Esophagus muscularis mucosa (tissue), 4 donors: ENCODE measurements around the gene RNF224. TPM values are rescaled to one million over a fixed set of nuclear protein-coding genes. Genes with fewer than 3 reads are reported as not detected.

Experiments
- DNase-seq: peaks from one replicate; pipeline ENCODE4 v3.0.0-alpha.2; 2017; ENCODE audit errors: extremely low spot score
- H3K27ac ChIP-seq, 4 donors: fragments of 200-600 bp; sonication (generic); replicated peaks in 1 of 4; 1 replicate in 3 of 4; 2 replicates in 1 of 4; pipeline ENCODE4 v1.5.1; 2016 to 2019; ENCODE audit warnings: mild to moderate bottlenecking in 1 of 4
- H3K27me3 ChIP-seq, 4 donors: fragments of 200-600 bp; sonication (generic); one replicate each; pipeline versions ENCODE4 v1.5.1 to v1.6.0; 2016 to 2019
- H3K36me3 ChIP-seq, 4 donors: fragments of 200-600 bp; sonication (generic); one replicate each; pipeline ENCODE4 v1.5.1; 2016 to 2019
- H3K4me1 ChIP-seq, 4 donors: fragments of 200-600 bp; sonication (generic); one replicate each; pipeline ENCODE4 v1.5.1; 2016 to 2019
- H3K4me3 ChIP-seq, 4 donors: fragments of 200-600 bp; sonication (generic); 1 replicate in 2 of 4; 2 replicates in 2 of 4; pipeline ENCODE4 v1.5.1; 2016 to 2019; ENCODE audit warnings: mild to moderate bottlenecking in 4 of 4, moderate library complexity in 1 of 4
- H3K9me3 ChIP-seq, 4 donors: fragments of 200-600 bp; sonication (generic); 1 replicate in 3 of 4; 2 replicates in 1 of 4; pipeline ENCODE4 v1.5.1; 2016 to 2019
- CTCF ChIP-seq, 3 experiments: fragments of 200-600 bp in 2 of 3; fragments of 450-650 bp in 1 of 3; sonication (generic) in 2 of 3; IDR thresholded peaks; one replicate each; pipeline ENCODE4 v1.5.1; 2017 to 2019; ENCODE audit warnings: antibody characterized with exemption in 3 of 3, mild to moderate bottlenecking in 2 of 3, moderate library complexity in 1 of 3
- EP300 ChIP-seq: sonication (generic); formaldehyde crosslinking; IDR thresholded peaks from one replicate; pipeline ENCODE4 v1.6.1; 2017; ENCODE audit warnings: antibody characterized with exemption
- POLR2A ChIP-seq: fragments of 450-650 bp; IDR thresholded peaks from one replicate; pipeline ENCODE4 v1.6.1; 2017; ENCODE audit warnings: antibody characterized with exemption, moderate library complexity, mild to moderate bottlenecking, low read depth
- POLR2AphosphoS5 ChIP-seq, 2 donors: sonication (generic); formaldehyde crosslinking; IDR thresholded peaks; one replicate each; pipeline ENCODE4 v1.6.1; 2017; ENCODE audit warnings: antibody characterized with exemption in 2 of 2
- WGBS: methylation state at CpG from one replicate; pipeline ENCODE4 v1.1.5; 2018; 5-methylcytosine and 5-hydroxymethylcytosine counted together
- intact Hi-C: fragments of 100-400 bp; cut with DNase I; formaldehyde crosslinking; loops from one replicate; pipeline ENCODE4 v1.15.1; 2023
- total RNA-seq, 4 donors: library from RNA; depleted of rRNA; stranded (reverse); fragments of >200 nt; gene quantifications; one replicate each; pipeline versions ENCODE4 v1.1.0 to v1.2.1, GENCODE V29; 2016

Gene RNF224
- total RNA-seq, 4 donors from 2014 or later: not detected

- no peak overlapping the region for H3K27ac ChIP-seq
Observed at GRCh38 chr9:137221506-137222111, 5.7 kb upstream of the RNF224 start.

DNA sequence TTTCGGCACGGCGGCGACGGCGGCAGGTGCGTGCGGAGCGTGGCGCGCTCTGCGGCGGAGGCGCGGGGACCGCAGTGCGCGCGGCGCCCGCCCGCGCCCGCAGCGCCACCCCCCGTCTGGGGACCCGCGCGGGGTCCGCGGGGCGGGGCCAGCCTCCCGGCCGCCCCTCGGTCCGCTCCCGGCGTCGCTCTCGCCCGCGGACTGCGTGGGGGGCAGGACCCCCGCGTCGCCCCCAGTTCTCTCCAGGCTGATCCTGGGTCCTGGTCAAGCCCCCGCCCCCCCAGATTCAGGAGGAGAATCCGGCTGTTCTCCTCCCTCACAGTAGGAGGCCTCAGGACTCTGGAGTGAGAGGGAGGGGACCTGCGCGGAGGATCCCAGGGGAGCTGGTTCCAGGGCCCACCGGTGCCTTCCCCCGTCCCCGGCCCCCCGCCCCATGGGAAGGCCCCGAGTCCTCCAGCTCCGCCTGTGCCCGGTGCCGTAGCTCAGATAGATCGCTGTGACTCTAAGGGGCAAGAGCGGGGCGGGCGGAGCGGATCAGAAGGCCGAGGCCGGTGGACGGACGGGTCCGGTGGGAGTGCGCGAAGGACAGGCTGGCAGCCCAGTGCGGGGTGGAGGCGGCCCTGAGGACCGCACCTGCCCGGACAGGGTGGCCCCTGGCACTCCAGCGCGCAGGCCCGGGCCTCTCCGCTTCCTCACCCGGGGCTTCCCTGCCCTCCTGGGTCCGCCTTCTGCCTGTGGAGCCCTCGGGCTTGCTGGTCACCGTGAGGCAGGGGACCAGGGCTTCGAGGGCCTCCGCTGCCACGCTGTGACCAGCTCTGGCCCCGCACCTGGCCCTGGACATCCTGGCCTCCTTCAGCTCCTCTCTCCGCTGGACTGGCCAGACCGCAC is 4.9 kb upstream of the RNF224 start, which contains the start of gene RNF208:
Gene RNF208, minus strand, starts transcription at position 51 of the 888 bp plus-strand sequence. CDS start 1,028 bp downstream, outside the sequence.
- Histone ChIP-seq H3K27me3 (peaks cover 0 to 10% (median 4%) of the 10 kb centered on the region in 4 donors), H3K4me1 (peaks cover 31 to 47% (median 36%) of the 10 kb centered on the region in 4 donors), H3K36me3 (no peaks in the 10 kb centered on the region), H3K9me3 (no peaks in the 10 kb centered on the region), H3K27ac (peak within 1 kb of the TSS; percentile 91 to 94 (median 92)), H3K4me3 (peak within 1 kb of the TSS; percentile 72 to 87 (median 80))
- WGBS: 4% methylated on average over 24 of the region's 88 CpGs
- no peak for TF ChIP-seq CTCF (IDR thresholded peaks at IDR 0.05)
- TF ChIP-seq POLR2A: no peak
- no peak for DNase-seq
- intact Hi-C loops: loop anchor here (5.0 kb wide), 1 partner anchor 35 kb away; the partner anchor contains the start of genes ANAPC2 and SSNA1

More at GRCh38 chr9:137221506-137222111, 5.7 kb upstream of the RNF224 start:
- peaks cover 0 to 2% (median under 1%) of the 10 kb centered on the region in 4 donors for H3K36me3 ChIP-seq
- H3K4me3 ChIP-seq: peak overlapping the region; percentile 50 to 87 (median 80)
- 0% methylated on average over 3 of the region's 61 CpGs for WGBS
- H3K27me3 ChIP-seq: peaks cover 0 to 2% (median 0%) of the 10 kb centered on the region in 4 donors
- H3K9me3 ChIP-seq: no peaks in the 10 kb centered on the region
- TF ChIP-seq POLR2AphosphoS5 (IDR thresholded peaks at IDR 0.05): no peak
- no peak for TF ChIP-seq EP300
- TF ChIP-seq POLR2A: no peak
- no peak for TF ChIP-seq CTCF (IDR thresholded peaks at IDR 0.05)
- DNase-seq: no peak
- intact Hi-C loops: loop anchor here (2.0 to 5.0 kb wide), 2 partner anchors 21 to 34 kb away; partner anchors contain the start of genes ANAPC2, SSNA1 and TPRN
- H3K4me1 ChIP-seq: peaks cover 30 to 51% (median 36%) of the 10 kb centered on the region in 4 donors

DNA sequence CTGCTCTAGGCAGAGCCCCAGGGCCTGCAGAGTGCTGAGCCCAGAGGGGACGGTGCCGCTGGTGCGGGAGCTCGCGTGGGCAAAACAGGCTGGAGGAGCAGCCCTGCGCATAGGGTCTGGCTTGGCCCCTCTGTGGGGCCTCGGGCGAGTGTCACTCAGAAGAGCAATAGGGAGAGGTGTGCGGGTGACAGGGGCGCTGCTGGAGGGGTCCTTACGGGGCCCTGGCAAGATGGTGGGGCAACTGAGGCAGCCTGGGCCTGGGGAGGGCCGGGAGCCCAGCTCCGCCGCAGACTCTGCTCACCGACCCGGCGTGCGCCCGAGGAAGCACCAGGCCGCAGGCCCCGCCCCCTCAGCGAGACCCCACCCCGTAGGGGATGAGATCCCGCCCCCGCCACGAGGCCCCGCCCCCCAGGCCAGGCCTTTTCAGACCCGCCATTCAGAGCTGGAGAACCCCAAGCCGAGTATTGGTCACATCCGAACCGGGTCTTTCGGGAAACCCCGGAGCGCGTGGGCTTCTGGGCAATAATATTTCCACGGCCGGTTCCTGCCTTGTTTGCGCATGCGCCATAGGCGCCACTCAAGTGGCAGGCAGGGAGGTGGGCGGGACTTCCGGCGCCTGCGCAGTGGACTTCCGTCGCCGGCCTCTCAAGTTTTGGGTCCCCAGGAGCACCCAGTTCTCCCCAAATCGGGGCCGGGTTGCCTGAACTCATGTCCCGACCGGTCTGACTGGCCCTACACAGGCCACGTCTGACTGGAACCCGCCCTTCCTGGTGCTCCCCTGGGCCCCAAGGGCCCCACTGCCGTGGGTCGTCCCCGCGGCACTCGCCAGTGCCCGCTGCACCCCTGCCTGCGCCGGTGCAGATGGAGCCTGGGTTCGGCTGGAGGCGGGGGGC is 4.0 kb upstream of the RNF224 start:
- DNase-seq: peak; percentile 100
- 2% methylated on average over 36 of the region's 63 CpGs for WGBS
- H3K27ac ChIP-seq: peak overlapping the region; percentile 91 to 94 (median 92)
- H3K27me3 ChIP-seq: peaks cover 0 to 19% (median 6%) of the 10 kb centered on the region in 4 donors
- TF ChIP-seq POLR2AphosphoS5 (IDR thresholded peaks at IDR 0.05) (peak; percentile 76 to 91), CTCF (IDR thresholded peaks at IDR 0.05) (peak in 1 of 3 experiments; percentile 24), EP300 (no peak), POLR2A (peak; percentile 39)
- H3K4me3 ChIP-seq: peak overlapping the region; percentile 72 to 87 (median 80)
- peaks cover 28 to 47% (median 36%) of the 10 kb centered on the region in 4 donors for H3K4me1 ChIP-seq
- no peaks in the 10 kb centered on the region for H3K9me3 ChIP-seq
- intact Hi-C loops: loop anchor here (5.0 kb wide), 1 partner anchor 36 kb away; the partner anchor contains the start of genes ANAPC2 and SSNA1
- no peaks in the 10 kb centered on the region for H3K36me3 ChIP-seq
